Prostate gland (tissue), 2 donors: ENCODE measurements around the gene TMEM51.

Experiments
- POLR2A ChIP-seq: fragments of 450-650 bp; IDR thresholded peaks from one replicate; pipeline ENCODE4 v1.6.1; 2016; ENCODE audit warnings: antibody characterized with exemption, mild to moderate bottlenecking
- POLR2AphosphoS5 ChIP-seq: sonication (generic); formaldehyde crosslinking; IDR thresholded peaks from one replicate; pipeline ENCODE4 v1.6.1; 2017; ENCODE audit warnings: antibody characterized with exemption
- TF ChIP-seq, protein P1 (sequence below), 4 experiments: fragments of 200-600 bp in 2 of 4; fragments of 450-650 bp in 2 of 4; sonication (generic) in 2 of 4; IDR thresholded peaks; 1 replicate in 3 of 4; 2 replicates in 1 of 4; pipeline ENCODE4 v1.5.1; 2016 to 2019; ENCODE audit warnings: antibody characterized with exemption in 4 of 4, mild to moderate bottlenecking in 2 of 4, moderate library complexity in 2 of 4

DNA sequence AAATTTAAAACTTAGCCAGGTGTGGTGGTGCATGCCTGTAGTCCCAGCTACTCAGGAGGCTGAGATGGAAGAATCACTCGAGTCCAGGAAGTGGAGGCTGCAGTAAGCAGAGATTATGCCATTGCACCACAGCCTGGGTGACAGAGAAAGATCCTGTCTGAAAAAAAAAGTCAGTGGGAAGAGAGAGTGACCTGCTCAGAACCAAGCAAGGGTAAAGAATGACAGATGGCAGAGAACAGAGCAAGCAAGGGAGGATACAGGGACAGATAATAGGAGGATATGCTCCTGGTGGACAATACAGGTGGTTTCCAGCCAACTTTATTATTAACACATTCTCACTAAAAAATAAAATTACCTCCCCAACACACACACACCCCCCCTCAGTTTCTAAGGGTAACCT, 4.6 kb upstream of the TMEM51 start:
- TF ChIP-seq, protein P1, sequence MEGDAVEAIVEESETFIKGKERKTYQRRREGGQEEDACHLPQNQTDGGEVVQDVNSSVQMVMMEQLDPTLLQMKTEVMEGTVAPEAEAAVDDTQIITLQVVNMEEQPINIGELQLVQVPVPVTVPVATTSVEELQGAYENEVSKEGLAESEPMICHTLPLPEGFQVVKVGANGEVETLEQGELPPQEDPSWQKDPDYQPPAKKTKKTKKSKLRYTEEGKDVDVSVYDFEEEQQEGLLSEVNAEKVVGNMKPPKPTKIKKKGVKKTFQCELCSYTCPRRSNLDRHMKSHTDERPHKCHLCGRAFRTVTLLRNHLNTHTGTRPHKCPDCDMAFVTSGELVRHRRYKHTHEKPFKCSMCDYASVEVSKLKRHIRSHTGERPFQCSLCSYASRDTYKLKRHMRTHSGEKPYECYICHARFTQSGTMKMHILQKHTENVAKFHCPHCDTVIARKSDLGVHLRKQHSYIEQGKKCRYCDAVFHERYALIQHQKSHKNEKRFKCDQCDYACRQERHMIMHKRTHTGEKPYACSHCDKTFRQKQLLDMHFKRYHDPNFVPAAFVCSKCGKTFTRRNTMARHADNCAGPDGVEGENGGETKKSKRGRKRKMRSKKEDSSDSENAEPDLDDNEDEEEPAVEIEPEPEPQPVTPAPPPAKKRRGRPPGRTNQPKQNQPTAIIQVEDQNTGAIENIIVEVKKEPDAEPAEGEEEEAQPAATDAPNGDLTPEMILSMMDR (IDR thresholded peaks at IDR 0.05), result no peak
- no peak for TF ChIP-seq POLR2A
- TF ChIP-seq POLR2AphosphoS5, result no peak
